Endothelial cell of umbilical vein (primary cell): ENCODE measurements around the gene GPATCH4.

Experiments used
- CTCF ChIP-seq, 2 donors: IDR thresholded peaks; 1 replicate in 1 of 2; 2 replicates in 1 of 2; pipeline ENCODE4 v1.5.1; 2011; ENCODE audit warnings: low read length in 2 of 2, mild to moderate bottlenecking in 2 of 2, moderate library complexity in 2 of 2, control low read depth in 1 of 2, inconsistent platforms in 1 of 2, low read depth in 1 of 2; ENCODE audit not compliant: insufficient read depth in 1 of 2; ENCODE audit errors: extremely low read depth in 1 of 2
- EZH2 ChIP-seq: IDR thresholded peaks from 2 replicates; pipeline ENCODE4 v1.6.1; 2012; ENCODE audit warnings: borderline replicate concordance, low read depth, mild to moderate bottlenecking, moderate library complexity, low read length, inconsistent platforms; ENCODE audit not compliant: severe bottlenecking
- POLR2A ChIP-seq: IDR thresholded peaks from 2 replicates; pipeline ENCODE4 v1.6.1; 2012; ENCODE audit warnings: low read depth, mild to moderate bottlenecking, control low read depth, low read length
- POLR2AphosphoS5 ChIP-seq: IDR thresholded peaks from 2 replicates; pipeline ENCODE4 v1.6.1; 2012; ENCODE audit warnings: low read depth, mild to moderate bottlenecking, control low read depth, low read length, moderate library complexity; ENCODE audit not compliant: insufficient read depth

GRCh38 chr1:156551066-156551643, 50.1 kb downstream of the GPATCH4 start:
- TF ChIP-seq CTCF (IDR thresholded peaks at IDR 0.05; ENCODE audit: extremely low read depth in 1 of 2, insufficient read depth in 1 of 2, low read depth in 1 of 2, low read length in 2 of 2) = no peak
- TF ChIP-seq POLR2A = no peak
- TF ChIP-seq POLR2AphosphoS5 = no peak
- no peak for TF ChIP-seq EZH2
